Subcutaneous adipose tissue (tissue), 4 donors: ENCODE results near the gene ZMYND15. TPM values are rescaled to one million over a fixed set of nuclear protein-coding genes. Genes with fewer than 3 reads are reported as not detected.

Source experiments
- CTCF ChIP-seq: fragments of 450-650 bp; IDR thresholded peaks from one replicate; pipeline ENCODE4 v1.5.1; 2016; ENCODE audit warnings: low read depth, mild to moderate bottlenecking, control low read depth, antibody characterized with exemption, moderate library complexity
- total RNA-seq, 4 donors: library from RNA; depleted of rRNA; stranded (reverse); fragments of >200 nt; gene quantifications; one replicate each; pipeline ENCODE4 v1.1.0, GENCODE V29; 2016

Gene ZMYND15, protein sequence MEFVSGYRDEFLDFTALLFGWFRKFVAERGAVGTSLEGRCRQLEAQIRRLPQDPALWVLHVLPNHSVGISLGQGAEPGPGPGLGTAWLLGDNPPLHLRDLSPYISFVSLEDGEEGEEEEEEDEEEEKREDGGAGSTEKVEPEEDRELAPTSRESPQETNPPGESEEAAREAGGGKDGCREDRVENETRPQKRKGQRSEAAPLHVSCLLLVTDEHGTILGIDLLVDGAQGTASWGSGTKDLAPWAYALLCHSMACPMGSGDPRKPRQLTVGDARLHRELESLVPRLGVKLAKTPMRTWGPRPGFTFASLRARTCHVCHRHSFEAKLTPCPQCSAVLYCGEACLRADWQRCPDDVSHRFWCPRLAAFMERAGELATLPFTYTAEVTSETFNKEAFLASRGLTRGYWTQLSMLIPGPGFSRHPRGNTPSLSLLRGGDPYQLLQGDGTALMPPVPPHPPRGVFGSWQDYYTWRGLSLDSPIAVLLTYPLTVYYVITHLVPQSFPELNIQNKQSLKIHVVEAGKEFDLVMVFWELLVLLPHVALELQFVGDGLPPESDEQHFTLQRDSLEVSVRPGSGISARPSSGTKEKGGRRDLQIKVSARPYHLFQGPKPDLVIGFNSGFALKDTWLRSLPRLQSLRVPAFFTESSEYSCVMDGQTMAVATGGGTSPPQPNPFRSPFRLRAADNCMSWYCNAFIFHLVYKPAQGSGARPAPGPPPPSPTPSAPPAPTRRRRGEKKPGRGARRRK
- total RNA-seq: 1 to 10 TPM in 2 of 4 donors, under 1 TPM in 2; 0.65 to 4.6 (median 1.0) TPM

DNA sequence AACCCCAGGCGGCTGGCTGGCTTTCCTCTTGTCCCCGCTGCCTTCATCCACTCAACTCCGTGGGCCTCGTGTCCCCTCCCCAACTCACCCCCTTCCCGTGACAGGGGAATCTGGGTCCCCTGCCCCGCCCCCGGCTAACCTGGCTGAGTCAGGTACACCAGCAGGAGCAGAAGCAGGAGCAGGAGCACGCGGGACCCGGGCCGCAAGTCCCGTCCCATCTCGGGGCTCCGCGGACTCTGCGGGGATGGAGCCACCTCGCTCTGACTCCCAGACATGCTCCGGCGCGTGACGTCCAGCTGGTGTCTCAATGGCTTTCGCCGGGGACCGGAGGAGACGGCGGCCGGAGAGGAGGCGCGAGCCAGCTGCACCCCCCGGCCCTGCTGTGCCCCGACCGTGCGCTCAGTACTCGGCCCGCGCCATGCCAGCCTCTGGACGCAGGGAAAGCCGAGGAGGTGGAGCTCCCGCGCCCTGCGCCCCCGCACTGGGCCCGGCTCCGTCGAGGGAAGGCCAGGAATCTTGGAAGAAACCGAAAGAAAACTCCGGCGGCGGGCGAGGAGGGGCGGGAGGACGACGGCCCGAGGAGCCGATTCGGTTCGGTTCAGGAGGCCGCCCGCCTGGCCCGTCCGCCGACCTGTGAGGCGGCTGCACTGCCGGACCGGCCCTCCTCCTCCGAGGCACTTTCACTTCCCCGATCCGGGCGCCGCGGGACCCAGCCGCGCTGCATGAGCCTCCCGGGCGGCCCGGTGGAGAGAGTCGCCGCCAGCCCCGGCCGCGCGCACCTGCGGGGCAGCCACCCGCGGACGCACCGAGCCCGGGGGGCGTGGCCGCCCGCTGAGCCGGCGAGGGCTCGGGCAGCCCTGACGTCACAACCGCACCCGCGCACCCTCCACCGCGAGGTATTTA lies at the start of gene ZMYND15, which contains the start of gene CXCL16:
Gene ZMYND15, plus strand, starts transcription at position 712 of the 903 bp plus-strand sequence. CDS start 716 bp downstream, outside the sequence.
Gene CXCL16, minus strand, starts transcription at position 807 of the 903 bp plus-strand sequence. Its CDS starts 589 bp downstream, at position 218.
- no peak for TF ChIP-seq CTCF

GRCh38 chr17:4690745-4691144 lies 48.9 kb upstream of the ZMYND15 start:
- TF ChIP-seq CTCF: no peak

DNA sequence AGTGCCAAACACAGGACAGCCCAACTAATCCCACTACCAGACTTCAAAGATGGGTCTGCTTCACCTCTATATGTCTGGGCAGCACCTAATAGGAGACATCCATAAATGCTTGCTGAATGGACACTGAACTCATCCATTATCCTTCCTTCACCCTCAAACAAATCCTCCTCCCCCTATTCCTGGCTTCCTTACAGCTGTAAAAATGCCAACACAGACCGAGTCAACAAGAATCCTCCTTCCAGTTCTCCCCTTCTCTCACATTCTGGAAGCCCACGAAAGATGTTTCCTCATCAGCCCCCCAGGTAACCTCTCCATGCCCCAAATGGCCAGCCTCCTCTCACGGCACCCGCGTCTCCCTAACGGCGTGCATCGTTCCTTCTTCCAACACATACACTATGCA lies 47.9 kb upstream of the ZMYND15 start:
- no peak for TF ChIP-seq CTCF

DNA sequence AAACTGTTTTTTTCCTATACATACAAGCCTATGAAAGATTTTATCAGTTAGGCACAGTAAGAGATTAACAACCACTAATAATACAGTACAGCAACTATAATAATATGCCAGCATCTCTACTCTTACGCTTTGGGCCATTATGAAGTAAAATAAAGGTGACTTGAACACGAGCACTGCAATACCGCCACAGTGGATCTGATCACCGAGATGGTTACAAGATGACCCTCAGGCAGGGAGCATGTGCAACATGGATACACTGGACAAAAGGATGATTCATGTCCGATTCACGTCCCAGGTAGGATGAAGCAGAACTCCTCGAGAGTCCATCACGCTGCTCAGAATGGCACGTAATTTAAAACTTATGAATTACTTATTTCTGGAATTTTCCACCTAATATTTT lies 46.2 kb upstream of the ZMYND15 start:
- no peak for TF ChIP-seq CTCF

GRCh38 chr17:4696437-4696805 lies 43.2 kb upstream of the ZMYND15 start:
- no peak for TF ChIP-seq CTCF

DNA sequence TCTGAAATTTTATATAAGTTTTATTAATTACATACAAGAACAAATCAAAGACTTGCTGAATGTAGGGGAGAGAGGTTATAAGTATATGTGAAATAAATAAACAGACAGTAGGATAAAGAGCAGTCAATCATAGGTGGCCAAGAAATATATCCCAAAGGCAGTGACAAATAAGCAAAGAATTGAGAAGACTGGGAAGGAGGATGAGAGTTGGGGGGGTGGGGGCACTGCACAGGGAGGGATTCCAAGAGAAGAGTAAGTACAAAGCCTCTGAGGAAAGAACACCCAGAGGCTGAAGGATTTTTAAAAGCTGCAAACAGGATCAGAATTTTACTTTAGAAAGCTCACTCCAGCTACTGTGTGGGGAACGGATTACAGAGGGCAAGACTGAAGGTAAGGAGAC lies 38.5 kb upstream of the ZMYND15 start:
- no peak for TF ChIP-seq CTCF
